A673 (cell line): Measurements from ENCODE around the gene HNRNPK.

Source experiments
- EZH2 ChIP-seq: fragments of 200-600 bp; sonication (generic); IDR thresholded peaks from 2 replicates; pipeline ENCODE4 v1.6.1; 2017; ENCODE audit warnings: borderline replicate concordance, low read depth, mild to moderate bottlenecking, mixed read lengths, antibody characterized with exemption, low read length; ENCODE audit not compliant: poor library complexity, severe bottlenecking
- TF ChIP-seq, protein P1 (sequence below): fragments of 300-800, 200-600 bp; sonication (generic); conservative IDR thresholded peaks from 2 replicates; pipeline ENCODE4 v1.5.1; 2017; ENCODE audit warnings: low read depth, mild to moderate bottlenecking, antibody characterized with exemption, low read length, moderate library complexity, mixed read lengths

DNA sequence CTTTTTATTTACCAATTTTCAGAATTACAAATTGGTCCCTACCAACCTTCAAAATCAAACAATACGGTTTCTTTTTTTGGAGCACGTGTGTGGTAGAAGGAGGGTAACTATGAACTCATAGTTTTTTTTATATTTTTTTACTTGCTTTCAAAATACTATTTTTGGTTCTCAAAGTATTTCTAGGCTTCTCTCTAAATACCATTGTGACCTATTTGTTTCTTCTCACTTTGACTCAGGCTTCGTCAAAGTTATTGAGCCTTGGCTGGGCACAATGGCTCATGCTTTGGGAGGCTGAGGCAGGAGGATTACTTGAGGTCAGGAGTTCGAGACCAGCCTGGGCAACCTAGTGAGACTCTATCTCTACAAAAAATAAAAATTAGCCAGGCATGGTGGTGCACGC, 47.2 kb downstream of the HNRNPK start:
- TF ChIP-seq, protein P1, sequence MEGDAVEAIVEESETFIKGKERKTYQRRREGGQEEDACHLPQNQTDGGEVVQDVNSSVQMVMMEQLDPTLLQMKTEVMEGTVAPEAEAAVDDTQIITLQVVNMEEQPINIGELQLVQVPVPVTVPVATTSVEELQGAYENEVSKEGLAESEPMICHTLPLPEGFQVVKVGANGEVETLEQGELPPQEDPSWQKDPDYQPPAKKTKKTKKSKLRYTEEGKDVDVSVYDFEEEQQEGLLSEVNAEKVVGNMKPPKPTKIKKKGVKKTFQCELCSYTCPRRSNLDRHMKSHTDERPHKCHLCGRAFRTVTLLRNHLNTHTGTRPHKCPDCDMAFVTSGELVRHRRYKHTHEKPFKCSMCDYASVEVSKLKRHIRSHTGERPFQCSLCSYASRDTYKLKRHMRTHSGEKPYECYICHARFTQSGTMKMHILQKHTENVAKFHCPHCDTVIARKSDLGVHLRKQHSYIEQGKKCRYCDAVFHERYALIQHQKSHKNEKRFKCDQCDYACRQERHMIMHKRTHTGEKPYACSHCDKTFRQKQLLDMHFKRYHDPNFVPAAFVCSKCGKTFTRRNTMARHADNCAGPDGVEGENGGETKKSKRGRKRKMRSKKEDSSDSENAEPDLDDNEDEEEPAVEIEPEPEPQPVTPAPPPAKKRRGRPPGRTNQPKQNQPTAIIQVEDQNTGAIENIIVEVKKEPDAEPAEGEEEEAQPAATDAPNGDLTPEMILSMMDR = no peak
- TF ChIP-seq EZH2 = no peak
